GM04504 (cell line): ENCODE results near the gene CACNG6.
A peak's percentile ranks its signal among the peaks of the same experiment; 100 is the strongest.
"Not testable (repeated sequence)": the region's sequence is repeated elsewhere in the genome, so short reads cannot be mapped to it uniquely, and the experiment has no call there.

Experiments used
- DNase-seq: peaks from one replicate; pipeline ENCODE4 v3.0.0-alpha.2; 2012; ENCODE audit warnings: low read depth

CACNG6 gene

GRCh38 chr19:54002495-54003315 is 11.3 kb downstream of the CACNG6 start:
- DNase-seq = no peak

- no peak for DNase-seq
Observed at GRCh38 chr19:54009440-54009839, 18.0 kb downstream of the CACNG6 start.

GRCh38 chr19:54010474-54010873 is 19.0 kb downstream of the CACNG6 start:
- no peak for DNase-seq

- DNase-seq = no peak
Observed at GRCh38 chr19:54011507-54012211, 20.2 kb downstream of the CACNG6 start.

- DNase-seq = no peak
Observed at GRCh38 chr19:54013866-54014265, 22.4 kb downstream of the CACNG6 start.

GRCh38 chr19:54014920-54015560 is 23.6 kb downstream of the CACNG6 start:
- DNase-seq = no peak

GRCh38 chr19:54017261-54017660 is 25.8 kb downstream of the CACNG6 start:
- DNase-seq = no peak

- no peak for DNase-seq
Observed at GRCh38 chr19:54021363-54021762, 29.9 kb downstream of the CACNG6 start.

- no peak for DNase-seq
Observed at GRCh38 chr19:54021932-54022331, 30.5 kb downstream of the CACNG6 start.

- DNase-seq = no peak
Observed at GRCh38 chr19:54023191-54023590, 31.8 kb downstream of the CACNG6 start.

GRCh38 chr19:54024660-54025059 is 33.2 kb downstream of the CACNG6 start:
- DNase-seq = no peak

GRCh38 chr19:54026656-54027055 is 35.2 kb downstream of the CACNG6 start:
- DNase-seq = no peak

GRCh38 chr19:54029301-54029700 is 37.9 kb downstream of the CACNG6 start:
- DNase-seq = no peak

GRCh38 chr19:54029930-54030490 is 38.6 kb downstream of the CACNG6 start:
- DNase-seq = peak; percentile 38

GRCh38 chr19:54030895-54031586 is 39.6 kb downstream of the CACNG6 start:
- no peak for DNase-seq

- peak; percentile 82 for DNase-seq
Observed at GRCh38 chr19:54035215-54036178, 44.1 kb downstream of the CACNG6 start.

- DNase-seq = not testable (repeated sequence)
Observed at GRCh38 chr19:54036542-54036941, 45.1 kb downstream of the CACNG6 start.

GRCh38 chr19:54040003-54040402 is 48.6 kb downstream of the CACNG6 start:
- DNase-seq = no peak

GRCh38 chr19:54041969-54042606 is 50.7 kb downstream of the CACNG6 start:
- no peak for DNase-seq

GRCh38 chr19:54042989-54043388 is 51.6 kb downstream of the CACNG6 start:
- DNase-seq = no peak
